ENCODE results near the gene ZNF92.
"Not testable (repeated sequence)": the region's sequence is repeated elsewhere in the genome, so short reads cannot be mapped to it uniquely, and the experiment has no call there.

The ZNF92 gene

DNA sequence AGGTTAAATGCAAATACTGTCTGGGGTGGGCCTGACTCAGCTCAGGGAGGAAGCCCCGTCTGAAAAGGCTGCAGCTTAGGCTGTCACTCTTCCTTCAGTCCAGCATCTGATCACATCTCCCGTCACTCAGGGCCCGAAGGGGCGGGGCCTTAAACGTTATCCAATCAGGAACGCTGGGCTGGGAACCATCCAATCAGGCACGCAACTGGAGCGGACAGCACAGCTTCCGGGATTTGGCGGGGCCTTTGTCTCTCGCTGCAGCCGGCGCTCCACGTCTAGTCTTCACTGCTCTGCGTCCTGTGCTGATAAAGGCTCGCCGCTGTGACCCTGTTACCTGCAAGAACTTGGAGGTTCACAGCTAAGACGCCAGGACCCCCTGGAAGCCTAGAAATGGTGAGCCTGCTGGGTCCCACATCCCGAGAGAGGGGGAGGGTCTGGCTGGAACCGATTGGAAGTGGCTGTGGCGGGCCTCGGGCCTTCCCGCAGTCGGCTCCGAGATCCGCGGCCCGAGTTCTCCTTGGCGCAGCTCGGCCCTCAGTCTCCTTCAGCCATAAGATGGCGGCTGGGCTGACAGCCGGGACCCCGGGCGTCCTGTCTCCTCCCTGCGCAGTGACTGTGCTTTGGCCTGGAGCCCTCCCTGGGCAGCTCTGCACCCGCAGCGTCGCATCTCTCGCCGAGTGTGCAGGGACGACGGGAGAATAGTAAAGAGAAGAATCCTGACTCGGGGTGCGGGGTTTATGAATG lies at the start of gene ZNF92:
Gene ZNF92 (plus strand): TSS at position 248 of the 744 bp plus-strand sequence. CDS start 143 bp downstream, at position 391.
- peak; percentile 82 to 94 (median 91) for DNase-seq (ENCODE audit: low read depth in 4 of 4, low spot score in 1 of 4)

DNA sequence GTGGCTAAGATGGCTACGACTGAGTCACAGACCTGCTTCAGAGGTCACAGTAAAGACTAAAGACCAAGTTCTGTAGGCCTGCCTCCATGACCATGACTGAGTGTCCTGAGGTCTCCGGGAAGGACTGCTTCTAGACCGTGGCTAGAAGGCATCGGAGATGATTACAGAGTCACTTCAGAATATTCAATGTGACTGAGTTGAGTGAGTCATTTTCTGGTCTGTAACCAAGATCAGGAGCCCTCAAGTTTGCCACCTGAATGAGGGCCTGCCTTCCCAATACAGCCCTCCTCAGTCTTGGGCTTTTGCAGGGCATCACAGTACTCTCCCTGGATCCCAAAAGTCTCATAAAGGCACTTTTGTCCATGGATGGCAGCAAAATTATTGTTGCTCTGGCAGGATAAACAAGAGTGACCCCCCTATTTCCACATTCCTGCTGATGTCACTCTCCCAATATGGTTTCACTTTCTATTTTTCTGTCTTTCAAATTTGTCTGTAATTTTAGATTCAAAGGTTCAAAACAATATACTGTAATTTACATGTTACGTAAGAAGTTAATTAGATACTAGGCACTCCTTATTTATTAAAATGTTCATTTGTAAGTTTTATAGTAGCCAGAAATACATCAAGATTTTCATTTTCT lies 47.7 kb upstream of the ZNF92 start:
- DNase-seq (ENCODE audit: low read depth in 4 of 4, low spot score in 1 of 4) = no peak

DNA sequence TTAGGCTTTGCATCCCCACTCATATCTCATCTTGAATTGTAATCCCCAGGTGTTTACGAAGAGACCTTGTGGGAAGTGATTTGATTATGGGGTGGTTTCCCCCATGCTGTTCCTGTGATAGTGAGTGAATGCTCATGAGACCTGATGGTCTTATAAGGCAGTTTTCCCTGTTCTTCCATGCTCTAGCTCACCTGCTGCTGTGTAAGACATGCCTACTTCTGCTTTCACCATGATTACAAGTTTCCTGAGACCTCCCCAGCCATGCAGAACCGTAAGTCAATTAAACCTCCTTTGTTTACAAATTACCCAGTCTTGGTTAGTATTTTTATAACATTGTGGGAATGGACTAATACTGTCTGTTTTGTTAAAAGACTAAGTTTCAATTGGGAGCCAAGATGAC lies 35.3 kb upstream of the ZNF92 start:
- no peak for DNase-seq (ENCODE audit: low read depth in 4 of 4, low spot score in 1 of 4)

DNA sequence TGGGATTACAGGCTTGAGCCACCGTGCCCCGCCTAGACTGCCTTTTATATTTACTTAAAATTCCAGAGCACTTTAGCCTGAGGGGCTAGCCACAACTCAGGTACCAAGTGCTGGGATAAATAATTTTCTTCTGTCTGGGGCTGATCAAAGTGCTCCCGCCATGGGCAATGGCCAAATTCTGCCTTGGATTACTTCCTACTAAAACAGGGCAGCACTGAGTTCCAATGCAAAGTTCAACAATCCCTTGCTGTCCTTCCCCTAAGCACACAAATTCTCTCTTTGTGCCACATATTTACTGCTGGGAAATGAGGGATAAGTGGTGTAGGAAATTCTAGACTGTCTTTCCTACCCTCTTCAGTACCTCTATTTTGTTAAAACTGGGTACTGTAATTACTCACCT lies 34.4 kb upstream of the ZNF92 start:
- no peak for DNase-seq (ENCODE audit: low read depth in 4 of 4, low spot score in 1 of 4)

DNA sequence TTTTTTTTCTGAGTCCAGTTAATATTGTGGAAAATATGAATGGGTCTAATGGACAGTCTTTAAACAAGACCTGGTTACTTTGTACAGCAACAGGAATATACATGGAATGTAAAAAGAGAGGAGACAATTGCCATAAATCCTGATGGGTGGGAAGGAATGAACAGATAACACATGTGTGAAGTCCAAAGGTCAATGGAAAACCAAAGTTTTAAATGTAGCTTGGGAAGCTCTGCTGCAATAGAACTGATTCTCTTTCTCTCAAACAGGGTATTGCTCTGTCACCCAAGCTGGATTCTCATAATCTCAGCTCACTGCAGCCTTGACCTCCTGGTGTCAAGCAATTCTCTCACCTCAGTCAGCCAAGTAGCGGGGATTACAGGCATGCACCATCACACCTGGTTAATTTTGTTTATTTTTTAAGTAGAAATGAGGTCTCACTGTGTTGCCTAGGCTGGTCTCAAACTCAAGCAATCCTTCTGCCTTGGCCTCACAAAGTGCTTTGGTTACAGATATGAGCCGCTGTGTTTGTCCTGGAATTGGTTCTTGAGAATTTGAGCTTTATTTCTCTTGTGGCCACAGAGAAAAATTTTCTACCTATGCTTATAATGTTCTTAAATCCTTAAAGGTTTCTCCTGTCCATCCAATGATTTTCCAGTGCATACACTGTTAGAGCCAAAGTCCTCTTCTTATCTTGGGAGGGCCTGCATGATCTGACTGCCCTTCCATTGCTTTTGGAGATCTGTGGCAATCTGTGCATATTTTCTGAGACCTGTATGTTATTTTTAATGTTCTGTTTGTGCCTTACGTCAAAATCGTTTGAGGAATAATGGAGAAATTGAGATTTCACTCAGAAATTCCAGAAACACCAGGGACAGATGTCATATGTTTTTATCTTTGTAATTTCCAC lies 30.7 kb upstream of the ZNF92 start:
- no peak for DNase-seq (ENCODE audit: low read depth in 4 of 4, low spot score in 1 of 4)

DNA sequence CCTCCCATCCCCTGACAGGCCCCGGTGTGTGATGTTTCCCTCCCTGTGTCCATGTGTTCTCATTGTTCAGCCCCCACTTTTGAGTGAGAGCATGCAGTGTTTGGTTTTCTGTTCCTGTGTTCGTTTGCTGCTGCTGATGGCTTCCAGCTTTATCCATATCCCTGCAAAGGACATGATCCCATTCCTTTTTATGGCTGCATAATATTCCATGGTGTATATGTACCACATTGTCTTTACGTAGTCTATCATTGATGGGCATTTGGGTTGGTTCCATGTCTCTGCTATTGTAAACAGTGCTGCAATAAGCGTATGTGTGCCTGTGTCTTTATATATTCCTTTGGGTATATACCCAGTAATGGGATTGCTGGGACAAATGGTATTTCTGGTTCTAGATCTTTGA lies 29.1 kb upstream of the ZNF92 start:
- not testable (repeated sequence) for DNase-seq (ENCODE audit: low read depth in 4 of 4, low spot score in 1 of 4)

DNA sequence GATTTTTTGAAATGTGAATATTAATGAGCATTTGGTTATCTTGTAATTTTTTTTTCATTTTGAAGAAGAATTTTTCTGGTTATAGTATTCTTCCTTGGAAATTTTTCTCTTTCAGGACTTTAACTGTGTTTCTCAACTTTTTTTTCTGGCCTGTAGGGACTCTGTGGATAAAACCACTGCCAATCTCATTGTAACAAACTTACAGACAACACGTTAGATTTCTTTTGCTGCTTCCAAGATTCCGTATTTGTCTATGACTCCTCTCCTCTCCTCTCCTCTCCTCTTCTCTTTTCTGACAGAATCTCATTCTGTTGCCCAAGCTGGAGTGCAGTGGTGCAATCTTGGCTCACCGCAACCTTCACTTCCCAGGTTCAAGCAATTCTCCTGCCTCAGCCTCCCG lies 19.4 kb upstream of the ZNF92 start:
- no peak for DNase-seq (ENCODE audit: low read depth in 4 of 4, low spot score in 1 of 4)

DNA sequence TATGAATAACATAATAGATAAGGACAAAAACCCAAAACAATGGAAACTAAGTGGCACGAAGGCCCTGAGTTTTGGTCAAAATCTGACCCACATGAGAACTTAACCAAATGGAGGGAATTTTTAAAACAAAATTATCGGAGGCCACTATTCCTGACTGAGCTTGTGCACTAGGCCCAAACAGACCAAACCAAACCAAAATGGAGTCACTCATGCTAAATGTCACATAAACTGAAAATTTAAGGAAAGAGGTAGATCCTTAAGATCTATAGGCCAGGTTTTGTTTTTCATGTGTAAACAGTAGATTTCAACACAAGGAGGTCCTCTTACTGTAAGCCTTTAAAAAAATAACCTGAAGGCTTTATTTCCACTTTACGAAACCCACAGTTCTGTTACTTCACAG lies 3.8 kb upstream of the ZNF92 start:
- DNase-seq (ENCODE audit: low read depth in 4 of 4, low spot score in 1 of 4) = no peak

DNA sequence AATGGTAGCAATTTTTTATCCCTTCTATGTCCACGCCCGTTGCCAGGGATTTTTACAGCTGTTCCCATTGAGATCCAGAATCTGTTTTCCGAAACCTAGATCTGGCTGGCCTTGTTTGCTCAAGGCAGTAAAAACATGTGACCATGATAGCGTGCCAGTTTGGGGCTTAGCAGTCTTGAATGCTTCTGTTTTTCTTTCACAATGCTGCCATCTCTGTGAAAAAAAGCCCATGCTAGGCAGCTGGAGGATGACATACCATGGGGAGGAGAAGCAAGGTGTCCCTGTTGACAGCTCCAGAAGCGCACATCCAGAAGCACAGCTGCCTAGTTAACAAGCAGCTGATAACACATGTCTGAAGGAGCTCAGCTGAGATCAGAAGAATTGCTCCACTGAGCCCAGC lies 2.2 kb upstream of the ZNF92 start:
- no peak for DNase-seq (ENCODE audit: low read depth in 4 of 4, low spot score in 1 of 4)

DNA sequence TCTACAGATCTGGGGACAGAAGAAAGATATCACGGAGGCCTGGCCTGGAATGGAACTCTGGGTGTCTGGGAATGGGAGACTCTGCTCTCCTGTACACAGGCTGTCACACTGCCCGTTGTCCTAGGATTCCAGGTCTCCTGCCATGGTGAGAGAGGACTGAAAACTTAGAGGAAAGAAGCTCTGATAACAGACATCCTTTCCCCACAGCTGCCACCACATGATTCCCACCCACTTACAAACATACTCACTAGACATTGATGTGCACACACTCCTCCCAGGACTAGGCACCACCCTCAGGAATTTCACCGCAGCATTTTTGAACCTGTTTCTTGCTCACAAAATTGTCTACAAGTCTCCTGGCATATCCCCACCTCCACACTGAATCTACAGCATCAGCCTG lies 5.7 kb downstream of the ZNF92 start:
- DNase-seq (ENCODE audit: low read depth in 4 of 4, low spot score in 1 of 4) = no peak

DNA sequence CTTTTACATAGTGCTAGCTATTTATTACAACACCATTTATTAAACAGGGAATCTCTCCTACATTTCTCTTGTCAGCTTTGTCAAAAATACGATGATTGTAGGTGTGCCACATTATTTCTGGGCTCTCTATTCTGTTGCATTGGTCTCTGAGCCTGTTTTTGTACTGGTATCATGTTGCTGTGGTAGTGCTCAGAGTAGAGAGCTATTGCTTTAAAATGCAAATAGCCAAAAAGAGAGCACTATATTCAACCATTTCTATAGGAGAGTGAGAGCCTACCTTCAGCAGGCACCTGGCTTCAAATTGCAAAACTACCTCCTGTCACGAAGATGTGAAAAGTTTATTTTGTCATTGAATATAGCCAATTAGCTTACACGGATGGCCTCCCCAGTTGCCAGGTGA lies 8.1 kb downstream of the ZNF92 start:
- DNase-seq (ENCODE audit: low read depth in 4 of 4, low spot score in 1 of 4) = no peak

DNA sequence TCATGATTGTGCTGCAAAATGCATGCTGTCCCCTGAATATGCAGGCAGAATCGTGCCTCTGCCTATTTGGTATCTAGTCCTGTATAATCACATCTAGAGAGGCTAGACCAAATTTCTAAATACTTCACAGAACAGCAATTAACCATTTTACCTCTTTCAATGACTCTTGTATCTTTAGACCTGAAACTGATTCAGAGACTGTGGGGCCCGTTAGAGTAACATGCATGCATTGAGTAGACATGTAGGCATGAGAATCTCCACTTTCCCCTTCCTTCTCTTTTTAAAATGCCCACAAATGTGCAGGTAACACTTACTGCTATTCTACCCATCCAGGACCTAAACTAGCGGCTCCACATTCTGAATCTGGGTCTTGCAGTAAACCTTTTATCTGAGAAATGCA lies 8.8 kb downstream of the ZNF92 start:
- DNase-seq (ENCODE audit: low read depth in 4 of 4, low spot score in 1 of 4) = no peak

DNA sequence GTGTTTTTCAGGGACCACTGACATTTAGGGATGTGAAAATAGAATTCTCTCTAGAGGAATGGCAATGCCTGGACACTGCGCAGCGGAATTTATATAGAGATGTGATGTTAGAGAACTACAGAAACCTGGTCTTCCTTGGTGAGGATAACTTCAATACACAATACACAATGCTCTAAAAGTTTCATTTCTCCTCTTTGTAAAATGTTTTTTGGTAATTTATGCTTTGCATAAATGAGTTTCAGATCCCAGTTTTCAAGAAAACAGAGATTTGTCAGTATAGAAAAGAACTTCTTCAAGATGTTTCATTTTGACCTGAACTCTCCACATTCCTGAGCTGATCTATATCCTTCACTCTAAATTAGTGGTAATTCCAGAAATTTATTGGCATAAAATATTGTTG lies 14.2 kb downstream of the ZNF92 start:
- DNase-seq (ENCODE audit: low read depth in 4 of 4, low spot score in 1 of 4) = no peak

DNA sequence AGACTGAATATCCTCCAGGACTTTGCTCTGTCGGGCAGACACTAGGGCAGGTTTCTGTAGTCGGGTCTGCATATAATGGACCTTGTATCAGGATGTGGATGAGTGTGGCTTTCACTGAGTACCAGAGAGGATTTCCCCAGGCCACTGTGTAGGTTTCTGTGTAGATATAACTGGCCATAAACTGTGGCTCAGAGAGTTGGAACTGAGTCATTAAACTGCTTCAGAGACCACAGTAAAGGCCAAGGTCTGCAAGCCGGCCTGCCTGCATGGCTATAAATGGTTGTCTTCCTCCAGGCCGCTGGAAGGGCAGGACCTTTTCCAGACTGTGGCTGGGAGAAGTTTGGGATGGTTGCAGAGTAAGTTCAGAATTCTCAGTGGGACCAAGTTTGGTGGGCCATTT lies 16.9 kb downstream of the ZNF92 start:
- no peak for DNase-seq (ENCODE audit: low read depth in 4 of 4, low spot score in 1 of 4)

DNA sequence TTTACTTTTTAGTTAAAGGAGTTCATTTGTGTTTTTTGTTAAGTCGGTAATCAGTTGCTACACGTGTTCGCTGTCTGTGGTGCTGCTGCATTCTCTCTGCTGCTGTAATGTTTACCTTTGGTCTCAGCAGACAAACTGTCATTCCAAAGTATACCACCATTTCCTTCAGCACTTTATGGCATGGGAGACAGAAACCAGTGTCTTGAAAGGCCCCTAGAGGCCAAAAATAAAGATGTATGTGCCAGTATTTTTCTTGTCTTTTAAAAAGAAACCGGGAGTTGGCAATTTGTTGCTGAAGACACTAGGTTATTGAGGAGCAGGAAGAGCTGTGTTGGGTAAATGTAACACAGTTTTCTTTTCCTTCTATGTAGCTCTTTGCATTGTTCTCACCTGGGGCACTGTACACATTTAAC lies 24.1 kb downstream of the ZNF92 start:
- no peak for DNase-seq (ENCODE audit: low read depth in 4 of 4, low spot score in 1 of 4)

DNA sequence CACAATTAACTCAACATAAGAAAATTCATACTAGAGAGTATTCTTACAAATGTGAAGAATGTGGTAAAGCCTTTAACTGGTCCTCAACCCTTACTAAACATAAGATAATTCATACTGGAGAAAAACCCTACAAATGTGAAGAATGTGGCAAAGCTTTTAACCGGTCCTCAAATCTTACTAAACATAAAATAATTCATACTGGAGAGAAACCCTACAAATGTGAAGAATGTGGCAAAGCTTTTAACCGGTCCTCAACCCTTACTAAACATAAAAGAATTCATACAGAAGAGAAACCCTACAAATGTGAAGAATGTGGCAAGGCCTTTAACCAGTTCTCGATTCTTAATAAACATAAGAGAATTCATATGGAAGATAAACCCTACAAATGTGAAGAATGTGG lies 25.0 kb downstream of the ZNF92 start:
- DNase-seq (ENCODE audit: low read depth in 4 of 4, low spot score in 1 of 4) = not testable (repeated sequence)

DNA sequence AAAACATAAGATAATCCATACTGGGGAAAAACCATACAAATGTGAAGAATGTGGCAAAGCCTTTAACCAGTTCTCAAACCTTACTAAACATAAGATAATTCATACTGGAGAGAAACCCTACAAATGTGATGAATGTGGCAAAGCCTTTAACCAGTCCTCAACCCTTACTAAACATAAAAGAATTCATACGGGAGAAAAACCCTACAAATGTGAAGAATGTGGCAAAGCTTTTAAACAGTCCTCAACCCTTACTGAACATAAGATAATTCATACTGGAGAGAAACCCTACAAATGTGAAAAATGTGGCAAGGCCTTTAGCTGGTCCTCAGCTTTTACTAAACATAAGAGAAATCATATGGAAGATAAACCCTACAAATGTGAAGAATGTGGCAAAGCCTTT lies 25.4 kb downstream of the ZNF92 start:
- DNase-seq (ENCODE audit: low read depth in 4 of 4, low spot score in 1 of 4) = not testable (repeated sequence)

DNA sequence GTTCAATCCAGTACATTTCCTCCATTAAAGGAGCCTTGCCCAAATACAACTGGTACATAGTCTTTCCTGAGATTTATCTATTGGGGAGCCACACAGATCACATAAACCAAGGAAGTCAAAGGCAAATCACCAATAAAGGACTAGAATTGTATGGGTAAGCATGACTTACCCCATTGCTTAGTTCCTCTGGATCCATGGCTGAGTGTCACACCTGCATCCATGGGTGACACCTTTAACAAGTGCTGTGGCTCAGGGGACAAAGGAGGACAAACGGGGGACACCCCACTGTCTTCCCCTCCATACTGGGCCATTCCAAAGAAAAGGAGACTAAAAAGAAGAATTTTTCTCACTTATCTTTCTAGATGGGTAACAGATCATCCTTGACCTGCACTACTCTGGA lies 30.4 kb downstream of the ZNF92 start:
- no peak for DNase-seq (ENCODE audit: low read depth in 4 of 4, low spot score in 1 of 4)

DNA sequence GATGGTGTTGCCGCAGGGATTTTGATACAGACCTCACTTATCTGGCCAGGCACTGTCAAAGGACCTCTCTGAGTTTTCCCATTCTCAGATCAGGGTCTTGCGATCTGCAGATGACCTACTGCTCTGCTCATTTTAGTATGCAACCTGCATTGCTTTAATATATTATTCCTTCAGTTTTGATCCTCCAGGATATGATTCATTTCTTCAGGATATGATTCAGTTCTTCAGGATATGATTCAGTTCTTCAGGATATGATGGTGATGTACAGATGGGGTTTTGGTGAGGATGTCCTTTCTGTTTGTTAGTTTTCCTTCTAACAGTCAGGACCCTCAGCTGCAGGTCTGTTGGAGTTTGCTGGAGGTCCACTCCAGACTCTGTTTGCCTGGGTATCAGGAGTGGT lies 33.1 kb downstream of the ZNF92 start:
- DNase-seq (ENCODE audit: low read depth in 4 of 4, low spot score in 1 of 4) = not testable (repeated sequence)

DNA sequence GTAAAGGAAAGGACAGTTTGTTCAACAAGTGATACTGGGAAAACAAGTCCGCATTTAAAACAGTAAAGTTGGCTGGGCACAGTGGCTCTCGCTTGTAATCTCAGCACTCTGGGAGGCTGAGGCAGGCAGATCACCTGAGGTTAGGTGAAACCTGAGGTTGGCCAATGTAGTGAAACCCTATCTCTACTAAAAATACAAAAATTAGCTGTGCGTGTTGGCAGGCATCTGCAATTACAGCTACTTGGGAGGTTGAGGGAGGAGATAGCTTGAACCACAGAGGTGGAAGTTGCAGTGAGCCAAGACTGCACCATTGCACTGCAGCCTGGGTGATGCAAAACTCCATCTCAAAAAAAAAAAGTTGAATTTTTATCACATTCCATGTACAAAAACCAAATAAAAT lies 35.7 kb downstream of the ZNF92 start:
- DNase-seq (ENCODE audit: low read depth in 4 of 4, low spot score in 1 of 4) = no peak

DNA sequence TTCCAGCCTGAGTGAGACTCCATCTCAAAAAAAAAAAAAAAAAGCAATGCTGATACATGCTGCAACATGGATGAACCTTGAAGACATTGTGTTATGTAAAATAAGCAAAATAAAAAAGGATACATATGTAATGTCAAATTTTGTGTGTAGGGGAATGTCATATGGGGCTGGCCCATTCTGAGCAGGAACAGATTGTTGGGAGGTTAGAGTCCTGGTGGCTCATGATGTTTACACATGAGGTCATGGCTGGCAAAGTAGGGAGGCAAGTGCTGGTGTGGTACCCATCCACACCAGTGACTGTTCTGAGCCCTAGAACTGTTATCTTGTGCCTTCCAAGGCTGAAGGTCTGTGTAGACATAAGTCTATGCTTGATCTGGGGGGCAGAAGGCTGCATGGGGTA lies 37.6 kb downstream of the ZNF92 start:
- DNase-seq (ENCODE audit: low read depth in 4 of 4, low spot score in 1 of 4) = no peak

DNA sequence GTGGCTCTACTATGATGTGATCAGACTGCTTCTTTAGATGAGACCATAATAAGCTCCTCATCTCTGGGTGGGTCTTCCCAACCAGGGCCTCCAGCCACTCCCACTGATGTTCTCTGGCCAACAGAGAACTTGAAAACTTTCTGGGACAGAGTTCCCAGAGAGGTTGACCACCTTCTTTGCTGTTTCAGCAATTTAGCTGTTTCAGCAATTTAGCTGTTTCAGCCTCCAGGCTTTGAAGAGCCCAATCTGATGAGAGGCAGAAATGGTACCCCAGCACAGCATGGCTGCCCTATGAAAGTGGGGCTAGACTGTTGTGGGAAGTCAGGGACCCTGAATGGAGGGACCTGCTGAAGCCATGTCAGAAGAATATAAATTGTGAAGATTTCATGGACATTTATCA lies 49.0 kb downstream of the ZNF92 start:
- DNase-seq (ENCODE audit: low read depth in 4 of 4, low spot score in 1 of 4) = no peak

All from stimulated activated CD4-positive, alpha-beta T cell treated with anti-CD3 and anti-CD28 coated beads, Interleukin-1b, Interleukin-23, amount 100 ng/mL, for 24 hours (primary cell).